GM21447 (cell line): Measurements from ENCODE around the gene FZD8.

Experiments used
- ATAC-seq: cut with Tn5 transposase; IDR thresholded peaks from one replicate; pipeline ENCODE4 v1.9.1; 2021; ENCODE audit not compliant: unreplicated experiment

FZD8 gene

DNA sequence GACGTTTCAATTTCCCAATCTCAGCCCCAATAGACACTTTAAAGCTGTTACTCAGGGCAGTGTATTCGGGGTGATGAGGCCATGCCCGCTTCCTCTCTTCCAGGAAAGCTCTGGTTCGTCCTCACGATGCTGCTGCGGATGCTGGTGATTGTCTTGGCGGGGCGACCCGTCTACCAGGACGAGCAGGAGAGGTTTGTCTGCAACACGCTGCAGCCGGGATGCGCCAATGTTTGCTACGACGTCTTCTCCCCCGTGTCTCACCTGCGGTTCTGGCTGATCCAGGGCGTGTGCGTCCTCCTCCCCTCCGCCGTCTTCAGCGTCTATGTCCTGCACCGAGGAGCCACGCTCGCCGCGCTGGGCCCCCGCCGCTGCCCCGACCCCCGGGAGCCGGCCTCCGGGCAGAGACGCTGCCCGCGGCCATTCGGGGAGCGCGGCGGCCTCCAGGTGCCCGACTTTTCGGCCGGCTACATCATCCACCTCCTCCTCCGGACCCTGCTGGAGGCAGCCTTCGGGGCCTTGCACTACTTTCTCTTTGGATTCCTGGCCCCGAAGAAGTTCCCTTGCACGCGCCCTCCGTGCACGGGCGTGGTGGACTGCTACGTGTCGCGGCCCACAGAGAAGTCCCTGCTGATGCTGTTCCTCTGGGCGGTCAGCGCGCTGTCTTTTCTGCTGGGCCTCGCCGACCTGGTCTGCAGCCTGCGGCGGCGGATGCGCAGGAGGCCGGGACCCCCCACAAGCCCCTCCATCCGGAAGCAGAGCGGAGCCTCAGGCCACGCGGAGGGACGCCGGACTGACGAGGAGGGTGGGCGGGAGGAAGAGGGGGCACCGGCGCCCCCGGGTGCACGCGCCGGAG is 34.4 kb downstream of the FZD8 start:
- ATAC-seq = no peak

GRCh38 chr10:35606430-35606829 is 35.7 kb downstream of the FZD8 start:
- no peak for ATAC-seq

DNA sequence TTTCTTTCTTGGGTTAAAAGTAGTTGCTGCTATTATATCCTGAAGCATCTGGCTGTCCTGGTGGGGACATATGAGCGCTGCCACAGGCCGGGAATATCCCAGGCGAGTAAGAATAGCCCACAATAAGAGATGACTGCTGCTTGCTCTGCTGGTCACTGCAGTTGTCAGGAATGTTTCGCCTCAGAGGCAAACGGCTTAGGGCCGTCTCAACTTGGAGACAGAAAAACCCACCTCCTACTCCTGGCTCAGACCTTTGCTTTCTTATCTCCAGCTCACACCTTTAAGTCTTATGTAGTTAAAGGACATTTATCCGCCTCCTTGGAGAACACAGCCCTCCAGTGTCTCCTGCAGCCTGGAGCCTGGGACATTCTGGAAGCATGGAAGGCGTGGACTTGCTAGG is 36.9 kb downstream of the FZD8 start, which contains the start of gene GJD4:
GJD4 (plus strand) TSS at position 151 of the 400 bp plus-strand sequence; CDS start at position 378, 227 bp downstream.
- no peak for ATAC-seq

DNA sequence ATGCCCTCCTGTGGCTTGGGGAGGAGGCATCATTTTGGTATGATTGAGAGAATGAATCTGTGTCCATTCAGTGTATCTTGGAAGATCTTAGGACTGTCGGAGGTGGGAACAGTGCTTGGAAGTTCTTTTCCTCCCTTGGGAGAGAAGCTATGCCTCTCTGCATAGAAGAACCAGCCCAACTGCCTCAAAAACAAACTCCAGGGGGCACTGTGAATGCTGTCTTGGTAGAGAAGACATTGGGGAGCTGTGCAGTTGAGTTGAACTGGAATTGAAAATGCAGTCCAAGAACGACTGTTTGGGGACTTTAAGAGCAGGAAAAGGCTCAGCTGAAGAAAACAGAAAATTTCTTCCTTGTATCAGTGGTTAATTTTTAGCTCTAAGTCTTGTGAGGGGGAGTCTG is 41.9 kb downstream of the FZD8 start:
- ATAC-seq = no peak

DNA sequence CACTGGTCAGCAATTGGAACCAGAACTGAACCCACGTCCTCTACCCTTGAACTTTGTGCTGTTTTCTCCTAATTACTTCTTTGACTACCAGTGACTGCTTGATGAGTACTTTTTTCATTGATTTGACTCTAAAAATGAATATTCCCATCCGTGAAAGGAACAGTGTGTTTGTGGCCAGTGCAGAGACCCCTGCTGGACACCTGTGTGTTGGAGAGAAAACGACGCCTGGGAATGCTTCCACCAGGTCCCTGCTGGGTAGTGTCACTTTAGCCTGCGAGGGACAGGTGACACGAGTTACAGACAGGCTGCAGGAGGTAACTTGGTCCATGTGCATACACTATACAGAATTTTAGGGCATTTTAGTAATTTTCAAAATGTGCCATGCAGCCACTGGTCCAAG is 43.7 kb downstream of the FZD8 start:
- ATAC-seq = no peak

GRCh38 chr10:35595106-35595505 is 47.0 kb downstream of the FZD8 start:
- no peak for ATAC-seq

DNA sequence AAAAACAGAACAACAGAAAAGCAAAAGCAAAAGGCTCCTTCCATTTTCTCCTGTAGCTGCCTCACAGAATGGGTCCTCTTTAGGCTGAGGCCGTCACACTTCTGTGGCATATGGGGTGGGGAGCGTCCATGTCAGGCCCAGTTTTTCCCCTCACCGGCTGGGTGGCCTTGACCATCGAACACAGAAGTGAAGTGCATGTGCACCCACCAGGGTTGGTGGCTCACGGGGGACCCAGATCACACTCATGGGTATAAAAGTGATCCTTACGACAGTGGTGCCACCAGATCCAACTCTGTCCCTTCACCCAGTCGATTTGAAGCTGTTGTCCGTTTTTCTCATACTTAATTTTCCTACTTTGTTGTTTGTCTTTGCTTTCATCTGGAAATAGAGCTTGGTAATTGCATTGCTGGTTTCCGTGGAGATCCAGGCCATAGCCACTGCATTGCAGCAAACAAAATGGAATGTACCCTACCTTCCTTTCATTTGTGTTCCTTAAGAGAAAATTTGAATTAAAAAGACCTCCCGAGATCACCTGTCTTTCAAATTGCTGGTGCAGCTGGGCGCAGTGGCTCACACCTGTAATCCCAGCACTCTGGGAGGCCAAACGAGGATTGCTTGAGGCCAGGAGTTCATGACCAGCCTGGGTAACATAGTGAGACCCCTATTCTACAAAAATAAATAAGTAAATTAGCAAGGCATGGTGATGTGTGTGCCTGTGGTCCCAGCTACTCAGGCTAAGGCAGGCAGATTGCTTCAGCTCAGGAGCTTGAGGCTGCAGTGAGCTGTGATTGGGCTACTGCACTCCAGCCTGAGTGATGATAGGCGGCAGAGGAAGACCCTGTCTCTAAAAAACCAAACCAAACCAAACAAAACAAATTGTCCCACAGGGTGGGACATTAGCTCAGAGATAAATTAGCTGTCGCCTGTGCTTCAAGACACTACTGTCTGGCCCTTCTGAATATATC is 47.7 kb downstream of the FZD8 start:
- ATAC-seq = no peak

GRCh38 chr10:35592441-35592840 is 49.7 kb downstream of the FZD8 start:
- ATAC-seq = no peak

DNA sequence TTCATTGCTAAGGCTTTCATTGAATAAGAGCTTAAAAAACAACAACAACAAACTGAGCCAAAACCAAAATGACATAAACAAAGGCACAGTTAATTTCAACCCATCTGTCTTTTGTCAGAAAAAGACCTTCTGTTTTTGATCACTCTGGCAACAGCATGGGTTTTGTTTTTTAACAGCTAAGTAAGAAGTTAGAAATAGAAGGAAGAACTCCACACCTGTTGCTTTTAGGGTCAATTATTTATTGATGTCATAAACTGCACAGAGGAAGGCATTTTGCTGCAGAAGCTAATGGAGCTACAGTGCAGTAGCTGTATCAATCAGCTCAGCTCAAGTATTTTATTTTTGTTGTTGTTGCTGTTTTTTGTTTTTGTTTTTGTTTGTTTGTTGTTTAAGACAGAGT is 53.3 kb downstream of the FZD8 start:
- ATAC-seq = no peak
